Stomach (tissue), 4 donors: Measurements from ENCODE around the gene PCK2.

ENCODE experiments used
- CTCF ChIP-seq, 7 experiments: fragments of 450-650 bp in 4 of 7; fragments of 200-600 bp in 3 of 7; sonication (generic) in 3 of 7; IDR thresholded peaks; one replicate each; pipeline ENCODE4 v1.5.1; 2016 to 2019; ENCODE audit warnings: antibody characterized with exemption in 7 of 7, control low read depth in 2 of 7, mild to moderate bottlenecking in 1 of 7
- EP300 ChIP-seq: sonication (generic); formaldehyde crosslinking; IDR thresholded peaks from one replicate; pipeline ENCODE4 v1.6.1; 2017; ENCODE audit warnings: antibody characterized with exemption
- POLR2A ChIP-seq, 4 donors: fragments of 450-650 bp; IDR thresholded peaks; one replicate each; pipeline ENCODE4 v1.6.1; 2016; ENCODE audit warnings: antibody characterized with exemption in 4 of 4, control low read depth in 2 of 4, mild to moderate bottlenecking in 1 of 4, moderate library complexity in 1 of 4
- POLR2AphosphoS5 ChIP-seq, 3 donors: sonication (generic); formaldehyde crosslinking; IDR thresholded peaks; one replicate each; pipeline ENCODE4 v1.6.1; 2016; ENCODE audit warnings: antibody characterized with exemption in 3 of 3

GRCh38 chr14:24082411-24083080, 11.6 kb upstream of the PCK2 start:
- TF ChIP-seq CTCF (IDR thresholded peaks at IDR 0.05): no peak
- no peak for TF ChIP-seq EP300
- no peak for TF ChIP-seq POLR2A (IDR thresholded peaks at IDR 0.05)
- TF ChIP-seq POLR2AphosphoS5 (IDR thresholded peaks at IDR 0.05): no peak
